ENCODE results near the gene SPDYC.
A peak's percentile ranks its signal among the peaks of the same experiment; 100 is the strongest.

SPDYC gene

GRCh38 chr11:65133724-65134123 is 36.3 kb upstream of the SPDYC start:
- H3K79me2 ChIP-seq (ENCODE audit: insufficient read depth, low read length), result peaks cover 8% of the 10 kb centered on the region; the same call in 1 of the 2 replicates
- peaks cover 50% of the 10 kb centered on the region for H3K36me3 ChIP-seq (ENCODE audit: insufficient read depth, low read length)
- no peaks in the 10 kb centered on the region for H4K20me1 ChIP-seq (ENCODE audit: insufficient read depth, low read length)
- H2AFZ ChIP-seq (ENCODE audit: low read length), result no peak overlapping the region
- H3K27ac ChIP-seq (ENCODE audit: low read depth, low read length, poor library complexity, severe bottlenecking), result peak overlapping the region; percentile 99
- H3K4me2 ChIP-seq (ENCODE audit: low read length), result peak overlapping the region; percentile 93
- peaks cover 50% of the 10 kb centered on the region for H3K4me1 ChIP-seq (ENCODE audit: insufficient read depth, low read length, severe bottlenecking)
- no peaks in the 10 kb centered on the region for H3K9me2 ChIP-seq (ENCODE audit: low read depth, low read length)
- peak overlapping the region; percentile 95 for H3K4me3 ChIP-seq (ENCODE audit: low read depth, low read length, poor library complexity, severe bottlenecking)
- H3F3A ChIP-seq (ENCODE audit: insufficient read depth, low read length), result 0 out of 2 replicates have a peak, but pooled peaks cover 7% of the 10 kb centered on the region
- peak overlapping the region; percentile 93 for H3K9ac ChIP-seq (ENCODE audit: low read length)
- H3K9me3 ChIP-seq (ENCODE audit: low read length), result no peaks in the 10 kb centered on the region
- TF ChIP-seq CTCF (IDR thresholded peaks at IDR 0.05; ENCODE audit: low read length), result no peak
- no peak for TF ChIP-seq EZH2 (IDR thresholded peaks at IDR 0.05; ENCODE audit: borderline replicate concordance, low read length)
- no peaks in the 10 kb centered on the region for H3K27me3 ChIP-seq (ENCODE audit: insufficient read depth, low read length)

GRCh38 chr11:65134240-65134951 is 35.6 kb upstream of the SPDYC start, which contains the start of gene SYVN1:
Gene SYVN1 (minus strand): TSS chr11:65134519. CDS start chr11:65133601, 918 bp downstream.
- no peaks in the 10 kb centered on the region for H3K27me3 ChIP-seq (ENCODE audit: insufficient read depth, low read length)
- H3K4me2 ChIP-seq (ENCODE audit: low read length), result peak within 1 kb of the TSS; percentile 93
- no peaks in the 10 kb centered on the region for H3K9me3 ChIP-seq (ENCODE audit: low read length)
- H3F3A ChIP-seq (ENCODE audit: insufficient read depth, low read length), result 0 out of 2 replicates have a peak, but pooled peaks cover under 1% of the 10 kb centered on the region
- no peak within 1 kb of the TSS for H2AFZ ChIP-seq (ENCODE audit: low read length)
- peaks cover 8% of the 10 kb centered on the region; the same call in 1 of the 2 replicates for H3K79me2 ChIP-seq (ENCODE audit: insufficient read depth, low read length)
- H3K9ac ChIP-seq (ENCODE audit: low read length), result peak within 1 kb of the TSS; percentile 93
- peak within 1 kb of the TSS; percentile 99 for H3K27ac ChIP-seq (ENCODE audit: low read depth, low read length, poor library complexity, severe bottlenecking)
- peaks cover 47% of the 10 kb centered on the region for H3K4me1 ChIP-seq (ENCODE audit: insufficient read depth, low read length, severe bottlenecking)
- peak within 1 kb of the TSS; percentile 95 for H3K4me3 ChIP-seq (ENCODE audit: low read depth, low read length, poor library complexity, severe bottlenecking)
- H3K9me2 ChIP-seq (ENCODE audit: low read depth, low read length), result no peaks in the 10 kb centered on the region
- TF ChIP-seq CTCF (IDR thresholded peaks at IDR 0.05; ENCODE audit: low read length) (no peak), EZH2 (IDR thresholded peaks at IDR 0.05; ENCODE audit: borderline replicate concordance, low read length) (no peak)
- no peaks in the 10 kb centered on the region for H4K20me1 ChIP-seq (ENCODE audit: insufficient read depth, low read length)
- peaks cover 43% of the 10 kb centered on the region for H3K36me3 ChIP-seq (ENCODE audit: insufficient read depth, low read length)

- H3K27me3 ChIP-seq (ENCODE audit: insufficient read depth, low read length), result no peaks in the 10 kb centered on the region
- H3K9ac ChIP-seq (ENCODE audit: low read length), result peak overlapping the region; percentile 93
- TF ChIP-seq EZH2 (IDR thresholded peaks at IDR 0.05; ENCODE audit: borderline replicate concordance, low read length) (no peak), CTCF (IDR thresholded peaks at IDR 0.05; ENCODE audit: low read length) (no peak)
- H3K9me3 ChIP-seq (ENCODE audit: low read length), result no peaks in the 10 kb centered on the region
- H3K4me3 ChIP-seq (ENCODE audit: low read depth, low read length, poor library complexity, severe bottlenecking), result peak overlapping the region; percentile 95
- H3K27ac ChIP-seq (ENCODE audit: low read depth, low read length, poor library complexity, severe bottlenecking), result peak overlapping the region; percentile 99
- no peak overlapping the region for H2AFZ ChIP-seq (ENCODE audit: low read length)
- H3K9me2 ChIP-seq (ENCODE audit: low read depth, low read length), result no peaks in the 10 kb centered on the region
- H3K4me1 ChIP-seq (ENCODE audit: insufficient read depth, low read length, severe bottlenecking), result peaks cover 42% of the 10 kb centered on the region
- peaks cover 8% of the 10 kb centered on the region; the same call in 1 of the 2 replicates for H3K79me2 ChIP-seq (ENCODE audit: insufficient read depth, low read length)
- H3F3A ChIP-seq (ENCODE audit: insufficient read depth, low read length), result no peaks in the 10 kb centered on the region
- H4K20me1 ChIP-seq (ENCODE audit: insufficient read depth, low read length), result no peaks in the 10 kb centered on the region
- H3K36me3 ChIP-seq (ENCODE audit: insufficient read depth, low read length), result peaks cover 36% of the 10 kb centered on the region
- peak overlapping the region; percentile 93 for H3K4me2 ChIP-seq (ENCODE audit: low read length)
Measured at GRCh38 chr11:65134952-65135632, 34.9 kb upstream of the SPDYC start.

All from OCI-LY1 (cell line).